GM18907 (cell line): Measurements from ENCODE around the gene ATP8B4.

Experiments used
- ATAC-seq: cut with Tn5 transposase; IDR thresholded peaks from one replicate; pipeline ENCODE4 v1.9.1; 2021; ENCODE audit warnings: mild to moderate bottlenecking, moderate library complexity; ENCODE audit not compliant: unreplicated experiment

The ATP8B4 gene

DNA sequence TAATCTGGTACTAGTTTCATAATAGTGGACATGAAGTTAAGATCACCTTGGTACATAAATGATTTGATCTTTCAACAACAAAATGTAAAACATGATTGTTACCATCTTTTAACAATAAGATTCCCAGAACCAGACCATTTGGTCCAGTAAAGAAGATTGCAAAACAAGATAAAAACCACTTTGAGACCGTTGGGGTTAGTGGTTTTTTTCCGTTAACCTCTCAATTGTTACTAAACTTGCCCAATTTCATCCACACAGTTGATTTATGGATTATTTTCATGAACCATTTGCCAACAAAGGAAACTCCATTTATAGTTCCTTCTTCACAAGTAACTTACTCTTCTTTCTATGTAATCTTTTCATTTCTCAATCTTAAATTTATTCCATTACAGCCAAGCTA is 53.8 kb downstream of the ATP8B4 start:
- ATAC-seq: no peak

GRCh38 chr15:50064673-50065072 is 54.4 kb downstream of the ATP8B4 start:
- no peak for ATAC-seq

- ATAC-seq: no peak
Observed at GRCh38 chr15:50063226-50063625, 55.8 kb downstream of the ATP8B4 start.

GRCh38 chr15:50061503-50061902 is 57.5 kb downstream of the ATP8B4 start:
- ATAC-seq: no peak

DNA sequence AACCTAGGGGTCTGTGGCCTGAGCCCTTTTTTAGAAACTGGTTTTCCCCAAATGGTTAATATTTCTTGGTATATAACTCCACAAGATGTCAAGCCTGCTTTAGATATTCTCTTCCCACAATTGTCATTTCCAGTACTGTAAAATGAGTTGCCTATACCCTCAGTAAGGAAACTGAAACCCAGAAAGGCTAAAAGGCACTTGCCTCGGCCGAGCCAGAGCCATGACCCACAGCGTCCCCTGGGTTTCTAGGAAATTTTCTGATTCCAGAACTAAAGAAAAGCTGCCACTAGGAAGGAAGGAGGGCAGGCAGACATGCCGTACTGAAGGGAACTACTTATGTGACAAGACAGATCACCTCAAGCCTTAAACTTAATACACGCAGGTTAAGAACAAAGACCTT is 59.1 kb downstream of the ATP8B4 start:
- ATAC-seq: no peak

DNA sequence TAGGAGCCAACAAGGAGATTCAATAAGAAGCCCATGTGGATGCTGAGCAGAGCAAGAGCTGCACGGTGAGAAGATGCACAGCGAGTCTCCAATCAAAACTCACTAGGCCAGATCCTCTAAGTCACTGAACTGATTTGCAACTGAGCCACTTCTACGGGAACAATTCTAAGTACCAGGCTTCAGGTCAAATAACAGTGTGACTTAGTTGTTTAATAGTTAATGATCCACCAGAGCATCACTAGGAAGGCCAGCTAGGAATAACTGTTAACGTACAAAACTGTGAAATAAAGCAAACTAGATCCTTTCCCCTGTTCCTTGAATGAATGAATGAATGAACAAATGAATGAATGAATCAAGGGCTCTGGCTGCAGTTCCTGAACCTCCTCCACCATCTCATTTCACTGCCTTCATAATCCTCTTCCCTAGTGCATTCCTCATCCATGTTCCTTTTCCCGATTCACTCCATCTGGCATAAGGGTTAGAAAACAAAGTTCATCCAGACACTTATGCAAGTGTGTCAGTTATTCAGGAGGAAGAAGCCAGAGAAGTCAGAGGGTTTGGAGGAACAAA is 59.7 kb downstream of the ATP8B4 start:
- ATAC-seq: no peak

- no peak for ATAC-seq
Observed at GRCh38 chr15:50057905-50058639, 61.0 kb downstream of the ATP8B4 start.

- no peak for ATAC-seq
Observed at GRCh38 chr15:50057196-50057595, 61.8 kb downstream of the ATP8B4 start.

GRCh38 chr15:50055750-50056157 is 63.3 kb downstream of the ATP8B4 start:
- ATAC-seq: no peak

- ATAC-seq: no peak
Observed at GRCh38 chr15:50055332-50055731, 63.7 kb downstream of the ATP8B4 start.

- no peak for ATAC-seq
Observed at GRCh38 chr15:50053055-50053856, 65.8 kb downstream of the ATP8B4 start.

- ATAC-seq: no peak
Observed at GRCh38 chr15:50051811-50052419, 67.1 kb downstream of the ATP8B4 start.

DNA sequence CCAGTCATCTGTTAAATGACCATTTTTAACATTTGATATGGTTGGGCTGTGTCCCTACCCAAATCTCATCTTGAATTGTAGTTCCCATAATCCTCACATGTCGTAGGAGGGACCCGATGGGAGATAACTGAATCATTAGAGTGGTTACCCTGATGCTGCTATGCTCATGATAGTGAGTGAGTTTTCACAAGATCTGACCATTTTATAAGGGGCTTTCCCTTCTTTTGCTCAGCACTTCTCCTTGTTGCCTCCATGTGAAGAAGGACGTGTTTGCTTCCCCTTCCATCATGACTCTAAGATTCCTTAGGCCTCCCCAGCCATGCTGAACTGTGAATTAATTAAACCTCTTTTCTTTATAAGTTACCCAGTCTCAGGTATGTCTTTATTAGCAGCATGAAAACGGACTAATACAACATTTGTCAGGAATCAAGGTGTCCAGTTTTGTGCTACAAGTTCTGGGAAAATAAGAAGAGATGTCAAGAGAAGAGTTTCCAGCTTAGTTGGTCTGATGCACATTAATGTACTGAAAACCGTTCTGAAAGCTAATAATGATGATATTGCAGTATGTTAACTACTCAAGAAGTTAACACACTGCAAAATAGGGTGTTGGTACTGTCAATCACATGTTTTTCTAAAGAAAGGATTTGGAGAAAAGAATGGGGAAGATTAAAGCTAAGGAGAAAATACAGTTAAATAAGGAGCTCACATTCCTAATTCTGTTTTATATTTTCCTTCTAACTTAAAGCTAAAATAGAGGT is 67.9 kb downstream of the ATP8B4 start:
- no peak for ATAC-seq

GRCh38 chr15:50049871-50050270 is 69.2 kb downstream of the ATP8B4 start:
- no peak for ATAC-seq

- no peak for ATAC-seq
Observed at GRCh38 chr15:50046867-50047266, 72.2 kb downstream of the ATP8B4 start.

DNA sequence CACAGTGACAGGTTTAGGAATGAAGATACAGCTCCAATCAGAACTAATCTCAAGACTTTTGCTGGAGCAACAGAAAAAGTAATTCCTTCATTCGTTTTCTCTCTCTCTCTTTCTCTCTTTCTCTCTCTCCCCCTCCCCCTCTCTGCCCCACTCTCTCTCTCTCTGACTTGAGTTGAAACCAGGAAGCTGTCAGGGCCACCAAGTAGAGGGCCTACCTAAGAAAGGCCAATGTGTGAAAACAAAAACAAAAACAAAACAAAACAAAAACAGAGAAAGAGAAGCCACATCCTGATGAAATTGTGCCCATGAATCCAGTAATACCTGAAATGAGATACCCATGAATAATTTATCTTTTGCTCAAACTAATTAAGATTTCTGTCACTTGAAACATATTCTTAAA is 72.9 kb downstream of the ATP8B4 start:
- ATAC-seq: no peak

DNA sequence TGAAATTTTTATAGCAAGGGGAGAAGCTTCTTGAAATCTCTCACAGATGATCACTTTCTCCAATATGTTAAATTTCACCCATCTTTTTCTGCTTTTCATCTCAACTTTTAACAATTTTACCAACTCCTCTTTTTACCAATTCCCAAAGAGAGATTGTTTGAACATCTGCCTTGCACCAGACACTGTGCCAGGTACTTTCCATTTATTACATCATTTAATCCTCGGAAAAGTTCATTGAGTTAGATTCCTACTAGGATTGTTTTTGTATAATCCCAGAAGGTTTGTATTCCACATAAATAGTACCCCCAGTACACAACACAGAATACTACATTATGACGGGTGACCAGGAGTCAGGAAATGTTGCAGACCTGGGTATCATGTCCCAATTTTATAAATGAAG is 74.1 kb downstream of the ATP8B4 start:
- no peak for ATAC-seq

DNA sequence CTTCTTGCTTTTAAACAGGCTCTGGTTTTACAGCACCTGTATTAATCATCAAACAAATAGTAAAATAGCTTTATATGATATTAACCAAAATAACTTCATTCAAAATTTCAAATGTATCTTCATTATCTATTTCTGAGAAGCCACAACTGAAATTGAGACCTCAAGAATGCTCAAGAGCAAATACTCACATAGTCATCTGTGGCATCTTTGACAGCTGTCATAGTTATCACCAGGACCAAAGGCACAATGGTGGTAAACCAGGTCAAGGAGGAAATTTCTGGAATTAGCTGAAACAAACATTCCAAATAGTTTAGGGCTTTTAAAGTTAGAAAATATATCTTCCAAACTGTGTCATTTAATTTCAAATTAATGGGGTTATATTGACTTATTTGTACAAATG is 74.6 kb downstream of the ATP8B4 start:
- no peak for ATAC-seq

- no peak for ATAC-seq
Observed at GRCh38 chr15:50042775-50043174, 76.3 kb downstream of the ATP8B4 start.

DNA sequence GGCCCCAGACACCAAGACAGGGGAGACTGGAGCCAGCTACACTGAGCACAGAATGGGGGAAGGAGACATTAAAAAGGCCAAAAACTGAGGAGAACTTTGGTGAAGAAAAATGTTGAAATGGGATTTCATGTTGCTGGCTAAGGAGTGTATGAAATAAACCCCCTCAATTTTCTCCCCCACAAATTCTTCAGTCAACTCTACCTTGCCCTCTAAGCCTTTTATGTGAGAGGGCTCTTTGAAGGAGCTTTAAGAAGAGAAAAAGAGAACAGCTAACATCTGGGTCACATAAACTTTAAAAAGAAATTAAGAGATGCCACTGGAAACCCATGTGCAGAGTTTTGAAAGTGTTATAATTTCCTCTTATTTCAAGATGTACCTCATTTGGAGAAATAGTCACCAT is 88.6 kb downstream of the ATP8B4 start:
- ATAC-seq: no peak

DNA sequence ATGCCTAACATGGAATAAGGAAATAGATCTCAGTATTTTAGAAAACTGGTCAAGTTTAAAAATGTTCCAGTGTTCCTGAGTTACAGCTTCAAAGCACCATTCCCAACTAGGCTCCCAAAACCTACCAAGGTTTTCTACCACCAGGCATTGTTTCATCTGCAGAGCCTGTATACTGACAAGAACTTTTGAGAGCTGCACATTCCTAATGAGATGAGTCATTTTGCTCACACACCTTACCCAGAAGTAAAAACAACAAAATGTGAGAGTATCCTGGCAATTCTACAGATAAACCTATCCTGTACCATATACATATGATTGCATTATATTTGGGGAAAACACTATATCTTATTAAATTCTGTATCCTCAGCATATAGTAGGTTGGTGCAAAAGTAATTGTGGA is 90.7 kb downstream of the ATP8B4 start:
- no peak for ATAC-seq
